Measurements from ENCODE around the gene CTDSPL2.
"Not testable (repeated sequence)": the region's sequence is repeated elsewhere in the genome, so short reads cannot be mapped to it uniquely, and the experiment has no call there.

CTDSPL2 gene

GRCh38 chr15:44554934-44555723 lies 127.7 kb downstream of the CTDSPL2 start:
- no peaks in the 10 kb centered on the region for H3K9me3 ChIP-seq (ENCODE audit: control insufficient read depth, low read length)
- peaks cover 61% of the 10 kb centered on the region for H3K36me3 ChIP-seq (ENCODE audit: control insufficient read depth, insufficient read depth, low read length)
- H3K27ac ChIP-seq (ENCODE audit: insufficient read depth, low read depth, low read length, poor library complexity, severe bottlenecking): no peak overlapping the region
- H3K27me3 ChIP-seq (ENCODE audit: control insufficient read depth, insufficient read depth, low read length, poor library complexity, severe bottlenecking): no peaks in the 10 kb centered on the region
- 91 to 96% methylated on average over 3 to 4 of the region's 4 CpGs for WGBS, 2 experiments
- no peaks in the 10 kb centered on the region for H3K4me1 ChIP-seq (ENCODE audit: control insufficient read depth, insufficient read depth, low read length)
- no peak overlapping the region for H3K4me3 ChIP-seq (ENCODE audit: insufficient read depth, low read depth, low read length)

GRCh38 chr15:44560926-44561325 lies 133.5 kb downstream of the CTDSPL2 start:
- H3K4me1 ChIP-seq (ENCODE audit: control insufficient read depth, insufficient read depth, low read length); H3K4me3 ChIP-seq (ENCODE audit: insufficient read depth, low read depth, low read length); H3K27me3 ChIP-seq (ENCODE audit: control insufficient read depth, insufficient read depth, low read length, poor library complexity, severe bottlenecking); H3K27ac ChIP-seq (ENCODE audit: insufficient read depth, low read depth, low read length, poor library complexity, severe bottlenecking); H3K9me3 ChIP-seq (ENCODE audit: control insufficient read depth, low read length): not testable (repeated sequence)
- H3K36me3 ChIP-seq (ENCODE audit: control insufficient read depth, insufficient read depth, low read length): peaks cover 67% of the 10 kb centered on the region

- H3K27ac ChIP-seq (ENCODE audit: insufficient read depth, low read depth, low read length, poor library complexity, severe bottlenecking): no peak overlapping the region
- H3K36me3 ChIP-seq (ENCODE audit: control insufficient read depth, insufficient read depth, low read length): peaks cover 48% of the 10 kb centered on the region
- peaks cover 3% of the 10 kb centered on the region for H3K9me3 ChIP-seq (ENCODE audit: control insufficient read depth, low read length)
- WGBS, 2 experiments: 96 to 97% methylated on average over 8 of the region's 8 CpGs
- H3K4me3 ChIP-seq (ENCODE audit: insufficient read depth, low read depth, low read length): no peak overlapping the region
- H3K4me1 ChIP-seq (ENCODE audit: control insufficient read depth, insufficient read depth, low read length): no peaks in the 10 kb centered on the region
- H3K27me3 ChIP-seq (ENCODE audit: control insufficient read depth, insufficient read depth, low read length, poor library complexity, severe bottlenecking): no peaks in the 10 kb centered on the region
Measured at GRCh38 chr15:44565387-44566154, 138.1 kb downstream of the CTDSPL2 start.

- no peaks in the 10 kb centered on the region for H3K4me1 ChIP-seq (ENCODE audit: control insufficient read depth, insufficient read depth, low read length)
- peaks cover 48% of the 10 kb centered on the region for H3K36me3 ChIP-seq (ENCODE audit: control insufficient read depth, insufficient read depth, low read length)
- WGBS, 2 experiments: 97 to 99% methylated on average over 4 of the region's 4 CpGs
- peaks cover 3% of the 10 kb centered on the region for H3K9me3 ChIP-seq (ENCODE audit: control insufficient read depth, low read length)
- H3K27me3 ChIP-seq (ENCODE audit: control insufficient read depth, insufficient read depth, low read length, poor library complexity, severe bottlenecking): no peaks in the 10 kb centered on the region
- H3K4me3 ChIP-seq (ENCODE audit: insufficient read depth, low read depth, low read length): no peak overlapping the region
- no peak overlapping the region for H3K27ac ChIP-seq (ENCODE audit: insufficient read depth, low read depth, low read length, poor library complexity, severe bottlenecking)
Measured at GRCh38 chr15:44566155-44566540, 138.7 kb downstream of the CTDSPL2 start.

- 92 to 97% methylated on average over 3 of the region's 3 CpGs for WGBS, 2 experiments
- Histone ChIP-seq H3K36me3 (ENCODE audit: control insufficient read depth, insufficient read depth, low read length) (peaks cover 41% of the 10 kb centered on the region), H3K27me3 (ENCODE audit: control insufficient read depth, insufficient read depth, low read length, poor library complexity, severe bottlenecking) (no peaks in the 10 kb centered on the region), H3K4me3 (ENCODE audit: insufficient read depth, low read depth, low read length) (no peak overlapping the region), H3K27ac (ENCODE audit: insufficient read depth, low read depth, low read length, poor library complexity, severe bottlenecking) (no peak overlapping the region), H3K9me3 (ENCODE audit: control insufficient read depth, low read length) (peaks cover 3% of the 10 kb centered on the region), H3K4me1 (ENCODE audit: control insufficient read depth, insufficient read depth, low read length) (no peaks in the 10 kb centered on the region)
Measured at GRCh38 chr15:44568338-44568737, 140.9 kb downstream of the CTDSPL2 start.

GRCh38 chr15:44569316-44569715 lies 141.9 kb downstream of the CTDSPL2 start:
- Histone ChIP-seq H3K4me1 (ENCODE audit: control insufficient read depth, insufficient read depth, low read length) (no peaks in the 10 kb centered on the region), H3K27ac (ENCODE audit: insufficient read depth, low read depth, low read length, poor library complexity, severe bottlenecking) (no peak overlapping the region), H3K9me3 (ENCODE audit: control insufficient read depth, low read length) (peaks cover 3% of the 10 kb centered on the region), H3K27me3 (ENCODE audit: control insufficient read depth, insufficient read depth, low read length, poor library complexity, severe bottlenecking) (no peaks in the 10 kb centered on the region), H3K36me3 (ENCODE audit: control insufficient read depth, insufficient read depth, low read length) (peaks cover 35% of the 10 kb centered on the region), H3K4me3 (ENCODE audit: insufficient read depth, low read depth, low read length) (no peak overlapping the region)
- WGBS, 2 experiments: 92 to 95% methylated on average over 4 of the region's 4 CpGs

GRCh38 chr15:44570361-44570760 lies 142.9 kb downstream of the CTDSPL2 start:
- 93 to 96% methylated on average over 4 of the region's 4 CpGs for WGBS, 2 experiments
- peaks cover 25% of the 10 kb centered on the region for H3K36me3 ChIP-seq (ENCODE audit: control insufficient read depth, insufficient read depth, low read length)
- no peaks in the 10 kb centered on the region for H3K27me3 ChIP-seq (ENCODE audit: control insufficient read depth, insufficient read depth, low read length, poor library complexity, severe bottlenecking)
- H3K4me1 ChIP-seq (ENCODE audit: control insufficient read depth, insufficient read depth, low read length): no peaks in the 10 kb centered on the region
- no peak overlapping the region for H3K27ac ChIP-seq (ENCODE audit: insufficient read depth, low read depth, low read length, poor library complexity, severe bottlenecking)
- no peaks in the 10 kb centered on the region for H3K9me3 ChIP-seq (ENCODE audit: control insufficient read depth, low read length)
- H3K4me3 ChIP-seq (ENCODE audit: insufficient read depth, low read depth, low read length): no peak overlapping the region

- 94 to 95% methylated on average over 6 of the region's 6 CpGs for WGBS, 2 experiments
- Histone ChIP-seq H3K36me3 (ENCODE audit: control insufficient read depth, insufficient read depth, low read length) (peaks cover 10% of the 10 kb centered on the region), H3K4me1 (ENCODE audit: control insufficient read depth, insufficient read depth, low read length) (no peaks in the 10 kb centered on the region), H3K4me3 (ENCODE audit: insufficient read depth, low read depth, low read length) (no peak overlapping the region), H3K9me3 (ENCODE audit: control insufficient read depth, low read length) (no peaks in the 10 kb centered on the region), H3K27me3 (ENCODE audit: control insufficient read depth, insufficient read depth, low read length, poor library complexity, severe bottlenecking) (no peaks in the 10 kb centered on the region), H3K27ac (ENCODE audit: insufficient read depth, low read depth, low read length, poor library complexity, severe bottlenecking) (no peak overlapping the region)
Measured at GRCh38 chr15:44573386-44573785, 146.0 kb downstream of the CTDSPL2 start.

DNA sequence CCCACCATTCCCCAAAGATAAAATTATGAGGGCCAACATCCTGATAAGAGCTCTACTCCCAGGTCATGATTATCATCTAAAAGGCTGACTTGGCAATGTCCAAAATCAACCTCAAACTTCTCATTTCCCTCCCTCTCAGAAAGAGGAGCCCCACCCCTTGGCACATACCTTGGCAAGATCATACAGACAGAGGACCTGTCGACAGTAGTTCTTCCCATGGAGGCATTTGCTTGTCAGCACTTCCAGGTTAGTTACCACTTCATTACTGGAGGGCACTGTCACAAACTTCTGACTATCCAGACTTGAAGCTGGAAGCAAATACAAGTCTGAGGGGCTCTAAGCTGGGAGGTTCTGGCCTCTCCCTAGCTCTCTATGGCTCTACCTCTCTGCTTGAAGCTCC lies 147.3 kb downstream of the CTDSPL2 start:
- no peak overlapping the region for H3K4me3 ChIP-seq (ENCODE audit: insufficient read depth, low read depth, low read length)
- H3K27ac ChIP-seq (ENCODE audit: insufficient read depth, low read depth, low read length, poor library complexity, severe bottlenecking): no peak overlapping the region
- no peaks in the 10 kb centered on the region for H3K27me3 ChIP-seq (ENCODE audit: control insufficient read depth, insufficient read depth, low read length, poor library complexity, severe bottlenecking)
- WGBS, 2 experiments: 94 to 97% methylated on average over 1 of the region's 1 CpG
- no peaks in the 10 kb centered on the region for H3K9me3 ChIP-seq (ENCODE audit: control insufficient read depth, low read length)
- H3K4me1 ChIP-seq (ENCODE audit: control insufficient read depth, insufficient read depth, low read length): no peaks in the 10 kb centered on the region
- H3K36me3 ChIP-seq (ENCODE audit: control insufficient read depth, insufficient read depth, low read length): peaks cover 10% of the 10 kb centered on the region
